Measurements from ENCODE around the gene UBC.
A peak's percentile ranks its signal among the peaks of the same experiment; 100 is the strongest.
"Not testable (repeated sequence)": the region's sequence is repeated elsewhere in the genome, so short reads cannot be mapped to it uniquely, and the experiment has no call there.

The UBC gene

GRCh38 chr12:124947013-124947412, 32.6 kb upstream of the UBC start:
- H3K27me3 ChIP-seq (ENCODE audit: control insufficient read depth, insufficient read depth, low read length), result no peaks in the 10 kb centered on the region
- H3K36me3 ChIP-seq (ENCODE audit: control insufficient read depth, insufficient read depth, low read length), result no peaks in the 10 kb centered on the region
- H3K9me3 ChIP-seq (ENCODE audit: control insufficient read depth, low read length), result no peaks in the 10 kb centered on the region
- H3K9ac ChIP-seq (ENCODE audit: low read length), result no peak overlapping the region
- H3K4me3 ChIP-seq (ENCODE audit: low read length), result no peak overlapping the region
- no peaks in the 10 kb centered on the region for H3K4me1 ChIP-seq (ENCODE audit: control insufficient read depth, insufficient read depth, low read length)

GRCh38 chr12:124946447-124946793, 32.0 kb upstream of the UBC start:
- H3K4me1 ChIP-seq (ENCODE audit: control insufficient read depth, insufficient read depth, low read length), result no peaks in the 10 kb centered on the region
- H3K4me3 ChIP-seq (ENCODE audit: low read length), result no peak overlapping the region
- no peaks in the 10 kb centered on the region for H3K9me3 ChIP-seq (ENCODE audit: control insufficient read depth, low read length)
- H3K9ac ChIP-seq (ENCODE audit: low read length), result no peak overlapping the region
- H3K27me3 ChIP-seq (ENCODE audit: control insufficient read depth, insufficient read depth, low read length), result no peaks in the 10 kb centered on the region
- no peaks in the 10 kb centered on the region for H3K36me3 ChIP-seq (ENCODE audit: control insufficient read depth, insufficient read depth, low read length)

GRCh38 chr12:124941170-124941527, 26.7 kb upstream of the UBC start:
- Histone ChIP-seq H3K9me3 (ENCODE audit: control insufficient read depth, low read length) (no peaks in the 10 kb centered on the region), H3K4me3 (ENCODE audit: low read length) (no peak overlapping the region), H3K27me3 (ENCODE audit: control insufficient read depth, insufficient read depth, low read length) (no peaks in the 10 kb centered on the region), H3K9ac (ENCODE audit: low read length) (no peak overlapping the region), H3K36me3 (ENCODE audit: control insufficient read depth, insufficient read depth, low read length) (no peaks in the 10 kb centered on the region), H3K4me1 (ENCODE audit: control insufficient read depth, insufficient read depth, low read length) (peaks cover 28% of the 10 kb centered on the region)

- H3K27me3 ChIP-seq (ENCODE audit: control insufficient read depth, insufficient read depth, low read length), result no peaks in the 10 kb centered on the region
Observed at GRCh38 chr12:124940393-124941169, 26.1 kb upstream of the UBC start.

GRCh38 chr12:124940143-124940392, 25.6 kb upstream of the UBC start:
- no peaks in the 10 kb centered on the region for H3K27me3 ChIP-seq (ENCODE audit: control insufficient read depth, insufficient read depth, low read length)
- peak overlapping the region; percentile 65 for H3K4me3 ChIP-seq (ENCODE audit: low read length)
- H3K4me1 ChIP-seq (ENCODE audit: control insufficient read depth, insufficient read depth, low read length), result peaks cover 28% of the 10 kb centered on the region
- peak overlapping the region; percentile 80 for H3K9ac ChIP-seq (ENCODE audit: low read length)
- no peaks in the 10 kb centered on the region for H3K36me3 ChIP-seq (ENCODE audit: control insufficient read depth, insufficient read depth, low read length)
- H3K9me3 ChIP-seq (ENCODE audit: control insufficient read depth, low read length), result no peaks in the 10 kb centered on the region

More at GRCh38 chr12:124940393-124941169, 26.1 kb upstream of the UBC start:
- Histone ChIP-seq H3K4me1 (ENCODE audit: control insufficient read depth, insufficient read depth, low read length) (peaks cover 28% of the 10 kb centered on the region), H3K9ac (ENCODE audit: low read length) (peak overlapping the region; percentile 80), H3K36me3 (ENCODE audit: control insufficient read depth, insufficient read depth, low read length) (no peaks in the 10 kb centered on the region), H3K4me3 (ENCODE audit: low read length) (peak overlapping the region; percentile 65), H3K9me3 (ENCODE audit: control insufficient read depth, low read length) (no peaks in the 10 kb centered on the region)

GRCh38 chr12:124939421-124940142, 25.1 kb upstream of the UBC start:
- no peaks in the 10 kb centered on the region for H3K27me3 ChIP-seq (ENCODE audit: control insufficient read depth, insufficient read depth, low read length)
- no peaks in the 10 kb centered on the region for H3K9me3 ChIP-seq (ENCODE audit: control insufficient read depth, low read length)
- H3K9ac ChIP-seq (ENCODE audit: low read length), result peak overlapping the region; percentile 80
- H3K4me1 ChIP-seq (ENCODE audit: control insufficient read depth, insufficient read depth, low read length), result peaks cover 28% of the 10 kb centered on the region
- no peaks in the 10 kb centered on the region for H3K36me3 ChIP-seq (ENCODE audit: control insufficient read depth, insufficient read depth, low read length)
- H3K4me3 ChIP-seq (ENCODE audit: low read length), result peak overlapping the region; percentile 65

GRCh38 chr12:124939079-124939420, 24.6 kb upstream of the UBC start:
- H3K4me3 ChIP-seq (ENCODE audit: low read length), result peak overlapping the region; percentile 65
- no peaks in the 10 kb centered on the region for H3K27me3 ChIP-seq (ENCODE audit: control insufficient read depth, insufficient read depth, low read length)
- no peaks in the 10 kb centered on the region for H3K36me3 ChIP-seq (ENCODE audit: control insufficient read depth, insufficient read depth, low read length)
- H3K4me1 ChIP-seq (ENCODE audit: control insufficient read depth, insufficient read depth, low read length), result peaks cover 28% of the 10 kb centered on the region
- H3K9me3 ChIP-seq (ENCODE audit: control insufficient read depth, low read length), result no peaks in the 10 kb centered on the region
- peak overlapping the region; percentile 80 for H3K9ac ChIP-seq (ENCODE audit: low read length)

GRCh38 chr12:124938587-124938986, 24.1 kb upstream of the UBC start:
- peak overlapping the region; percentile 80 for H3K9ac ChIP-seq (ENCODE audit: low read length)
- H3K4me1 ChIP-seq (ENCODE audit: control insufficient read depth, insufficient read depth, low read length), result peaks cover 28% of the 10 kb centered on the region
- no peak overlapping the region for H3K4me3 ChIP-seq (ENCODE audit: low read length)

GRCh38 chr12:124938108-124938507, 23.7 kb upstream of the UBC start:
- no peaks in the 10 kb centered on the region for H3K36me3 ChIP-seq (ENCODE audit: control insufficient read depth, insufficient read depth, low read length)
- no peaks in the 10 kb centered on the region for H3K9me3 ChIP-seq (ENCODE audit: control insufficient read depth, low read length)
- H3K4me3 ChIP-seq (ENCODE audit: low read length), result no peak overlapping the region
- peak overlapping the region; percentile 80 for H3K9ac ChIP-seq (ENCODE audit: low read length)
- peaks cover 28% of the 10 kb centered on the region for H3K4me1 ChIP-seq (ENCODE audit: control insufficient read depth, insufficient read depth, low read length)
- no peaks in the 10 kb centered on the region for H3K27me3 ChIP-seq (ENCODE audit: control insufficient read depth, insufficient read depth, low read length)

More at GRCh38 chr12:124938587-124938986, 24.1 kb upstream of the UBC start:
- H3K27me3 ChIP-seq (ENCODE audit: control insufficient read depth, insufficient read depth, low read length), result no peaks in the 10 kb centered on the region
- no peaks in the 10 kb centered on the region for H3K9me3 ChIP-seq (ENCODE audit: control insufficient read depth, low read length)
- no peaks in the 10 kb centered on the region for H3K36me3 ChIP-seq (ENCODE audit: control insufficient read depth, insufficient read depth, low read length)

- not testable (repeated sequence) for H3K4me3 ChIP-seq (ENCODE audit: low read length); H3K27me3 ChIP-seq (ENCODE audit: control insufficient read depth, insufficient read depth, low read length); H3K36me3 ChIP-seq (ENCODE audit: control insufficient read depth, insufficient read depth, low read length); H3K9me3 ChIP-seq (ENCODE audit: control insufficient read depth, low read length); H3K9ac ChIP-seq (ENCODE audit: low read length)
- peaks cover 18% of the 10 kb centered on the region for H3K4me1 ChIP-seq (ENCODE audit: control insufficient read depth, insufficient read depth, low read length)
Observed at GRCh38 chr12:124931528-124931927, 17.1 kb upstream of the UBC start.

GRCh38 chr12:124930586-124930985, 16.1 kb upstream of the UBC start:
- H3K27me3 ChIP-seq (ENCODE audit: control insufficient read depth, insufficient read depth, low read length), result no peaks in the 10 kb centered on the region
- no peaks in the 10 kb centered on the region for H3K9me3 ChIP-seq (ENCODE audit: control insufficient read depth, low read length)
- no peak overlapping the region for H3K9ac ChIP-seq (ENCODE audit: low read length)
- H3K36me3 ChIP-seq (ENCODE audit: control insufficient read depth, insufficient read depth, low read length), result no peaks in the 10 kb centered on the region
- peaks cover 18% of the 10 kb centered on the region for H3K4me1 ChIP-seq (ENCODE audit: control insufficient read depth, insufficient read depth, low read length)
- no peak overlapping the region for H3K4me3 ChIP-seq (ENCODE audit: low read length)

- Histone ChIP-seq H3K9me3 (ENCODE audit: control insufficient read depth, low read length) (no peaks in the 10 kb centered on the region), H3K4me3 (ENCODE audit: low read length) (no peak overlapping the region), H3K9ac (ENCODE audit: low read length) (no peak overlapping the region)
Observed at GRCh38 chr12:124929649-124930419, 15.4 kb upstream of the UBC start.

More at GRCh38 chr12:124929649-124930419, 15.4 kb upstream of the UBC start:
- no peaks in the 10 kb centered on the region for H3K36me3 ChIP-seq (ENCODE audit: control insufficient read depth, insufficient read depth, low read length)
- peaks cover 18% of the 10 kb centered on the region for H3K4me1 ChIP-seq (ENCODE audit: control insufficient read depth, insufficient read depth, low read length)
- H3K27me3 ChIP-seq (ENCODE audit: control insufficient read depth, insufficient read depth, low read length), result no peaks in the 10 kb centered on the region

Measured in mucosa of stomach (tissue), 1 donor.